NB4 (cell line): ENCODE results near the gene ANXA3.

Experiments
- DNase-seq: peaks from one replicate; pipeline ENCODE4 v3.0.0; 2010; ENCODE audit warnings: low read depth
- H3K4me3 ChIP-seq: one replicate; pipeline ENCODE4 v1.5.1; 2011; ENCODE audit warnings: mild to moderate bottlenecking, low read depth, low read length, moderate library complexity
- CTCF ChIP-seq: IDR thresholded peaks from one replicate; pipeline ENCODE4 v1.5.1; 2012; ENCODE audit warnings: low read depth, low read length
- MAX ChIP-seq: IDR thresholded peaks from 2 replicates; pipeline ENCODE4 v1.6.1; 2011; ENCODE audit warnings: low read depth, low read length
- MYC ChIP-seq: IDR thresholded peaks from 2 replicates; pipeline ENCODE4 v1.6.1; 2011; ENCODE audit warnings: low read depth, low read length
- POLR2A ChIP-seq: IDR thresholded peaks from 2 replicates; pipeline ENCODE4 v1.6.1; 2011; ENCODE audit warnings: mild to moderate bottlenecking; ENCODE audit not compliant: insufficient read length; ENCODE audit errors: extremely low read depth

Gene ANXA3

DNA sequence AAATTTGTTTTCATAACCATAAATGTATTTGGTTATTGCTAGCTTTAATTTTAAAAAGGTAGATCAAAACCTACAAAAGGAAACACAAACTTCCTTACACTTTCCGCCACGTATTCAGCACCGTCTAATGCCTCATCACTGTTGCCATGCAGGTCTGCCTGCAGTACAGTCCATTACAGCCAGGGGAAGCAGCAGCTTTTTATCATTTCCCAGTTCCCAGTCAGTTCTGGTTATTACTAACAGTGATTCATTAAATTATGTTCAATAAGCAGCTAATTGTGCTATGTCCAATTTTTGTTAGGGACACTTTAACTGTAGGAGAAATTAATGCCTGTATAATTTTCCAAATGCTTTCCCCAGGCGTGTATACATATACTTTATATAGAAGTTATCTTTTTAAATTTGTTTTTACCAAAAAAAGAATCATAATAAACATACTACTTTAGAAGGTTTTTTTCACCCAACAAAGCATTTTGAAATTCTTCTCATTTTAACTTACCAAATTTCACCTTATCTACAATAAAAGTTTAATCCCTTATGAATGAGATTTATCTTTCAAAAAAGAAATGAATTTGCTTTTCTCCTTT is 93.3 kb downstream of the ANXA3 start:
- TF ChIP-seq CTCF = peak; percentile 72
- no peak for TF ChIP-seq POLR2A
- no peak for TF ChIP-seq MYC
- TF ChIP-seq MAX = no peak
- peak; percentile 64 for DNase-seq
- H3K4me3 ChIP-seq = no peak overlapping the region

DNA sequence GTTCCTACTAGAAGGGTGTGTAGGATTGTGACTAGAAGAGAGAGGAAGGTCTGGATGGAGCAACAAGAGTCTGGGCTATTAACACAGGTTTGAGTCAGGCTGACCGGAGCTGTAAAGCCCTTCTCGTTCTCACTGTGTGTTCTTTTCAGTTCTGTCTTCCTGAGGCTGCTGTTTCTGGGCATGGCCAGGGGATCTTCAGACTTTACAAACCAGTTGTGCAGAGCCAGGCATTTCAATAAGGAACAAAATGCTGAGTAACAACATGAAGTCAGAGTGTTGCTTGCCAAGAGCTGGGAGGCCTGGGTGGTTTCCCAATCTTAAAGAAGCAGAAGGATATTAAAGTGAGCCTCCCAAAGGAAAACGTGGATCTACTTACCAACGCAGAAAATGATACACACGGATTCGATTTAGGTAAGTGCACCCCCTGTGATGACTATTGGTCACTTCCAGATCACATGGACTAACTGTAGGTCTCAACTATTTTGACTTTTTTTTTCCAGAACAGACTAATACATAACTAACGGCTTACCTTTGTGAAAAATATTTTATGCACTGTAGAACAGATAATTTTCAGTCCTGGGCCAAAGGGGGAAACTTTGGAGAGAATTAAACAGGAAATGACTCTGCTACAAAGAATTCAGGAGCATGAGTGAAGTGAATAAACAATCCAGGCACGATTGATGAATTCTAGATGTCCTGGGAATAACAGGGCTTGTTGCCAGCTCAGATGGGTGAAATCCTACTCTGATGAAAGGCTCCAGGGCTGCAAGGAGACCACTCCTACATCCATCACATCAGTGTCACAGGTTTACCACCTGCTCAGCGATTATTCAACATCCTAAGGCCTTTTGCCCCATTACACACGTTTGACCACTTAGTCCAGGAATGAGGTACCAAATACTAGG is 94.5 kb downstream of the ANXA3 start:
- no peak for TF ChIP-seq CTCF
- TF ChIP-seq MYC = no peak
- TF ChIP-seq MAX = no peak
- TF ChIP-seq POLR2A = no peak
- H3K4me3 ChIP-seq = no peak overlapping the region

GRCh38 chr4:78647272-78647671 is 95.7 kb downstream of the ANXA3 start:
- H3K4me3 ChIP-seq = no peak overlapping the region
- no peak for DNase-seq
- no peak for TF ChIP-seq CTCF
- no peak for TF ChIP-seq MAX
- no peak for TF ChIP-seq POLR2A
- TF ChIP-seq MYC = no peak

More for the DNA sequence above, 94.5 kb downstream of the ANXA3 start:
- DNase-seq = peak; percentile 23

DNA sequence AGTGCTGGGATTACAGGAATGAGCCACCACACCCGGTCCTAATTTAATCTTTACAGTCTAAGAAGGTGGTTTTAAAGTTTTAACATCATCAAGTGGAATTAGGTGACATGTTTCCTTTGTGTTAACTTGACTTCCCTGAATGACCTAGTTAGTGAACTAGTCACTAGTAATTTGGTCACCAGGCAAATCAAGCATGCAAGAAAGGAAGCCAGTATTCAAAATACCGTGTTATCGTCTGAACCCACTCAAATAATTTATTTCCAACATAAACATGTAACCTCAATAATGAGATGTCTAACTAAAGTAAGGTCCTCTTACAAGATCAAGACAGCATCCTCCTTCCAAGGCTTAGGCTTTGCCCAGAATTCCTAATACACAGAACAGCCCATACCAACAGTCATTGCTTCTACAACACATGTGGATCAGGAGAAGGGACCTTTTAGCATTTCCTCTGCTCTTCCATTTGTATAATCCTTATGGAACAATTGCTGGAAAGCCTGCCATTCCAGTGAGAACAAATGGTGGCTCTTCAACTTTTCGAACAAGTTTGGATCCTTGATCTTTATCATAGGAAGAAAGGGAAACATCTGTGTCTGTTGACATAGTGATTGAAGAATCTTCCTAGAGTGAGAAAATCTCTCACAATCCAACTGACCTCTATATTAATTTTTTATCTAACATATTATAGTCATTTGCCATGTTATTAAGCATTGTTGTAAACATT is 97.2 kb downstream of the ANXA3 start:
- DNase-seq = no peak
- H3K4me3 ChIP-seq = no peak overlapping the region
- TF ChIP-seq MYC = no peak
- TF ChIP-seq MAX = no peak
- TF ChIP-seq POLR2A = no peak
- no peak for TF ChIP-seq CTCF

- TF ChIP-seq MAX (no peak), MYC (no peak), CTCF (no peak), POLR2A (no peak)
- no peak overlapping the region for H3K4me3 ChIP-seq
- DNase-seq = peak; percentile 45
Observed at GRCh38 chr4:78650106-78651024, 98.8 kb downstream of the ANXA3 start.
